CD4-positive, alpha-beta memory T cell (primary cell): Measurements from ENCODE around the gene RTN4R. TPM values are rescaled to one million over a fixed set of nuclear protein-coding genes. Genes with fewer than 3 reads are reported as not detected.
"Not testable (repeated sequence)": the region's sequence is repeated elsewhere in the genome, so short reads cannot be mapped to it uniquely, and the experiment has no call there.

Experiments used
- CTCF ChIA-PET: fragments of 350-600 bp; sonication (Branson Sonifier 250); formaldehyde crosslinking; loops from one replicate; lab custom pipeline; 2021; ENCODE audit warnings: inconsistent platforms; ENCODE audit not compliant: partially characterized antibody; lab: Charles Lee
- POLR2A ChIA-PET: fragments of 350-600 bp; sonication (Branson Sonifier 250); formaldehyde crosslinking; loops from one replicate; lab custom pipeline; 2021; ENCODE audit not compliant: partially characterized antibody; lab: Charles Lee
- DNase-seq, 5 donors: peaks; one replicate each; pipeline versions ENCODE4 v3.0.0 to v3.0.0-alpha.2; 2020 to 2022; ENCODE audit warnings: mixed read lengths in 1 of 5
- H3K27ac ChIP-seq: one replicate; pipeline ENCODE4 v1.7.0; 2013; ENCODE audit warnings: low read depth, low read length
- H3K27me3 ChIP-seq: 2 replicates; pipeline ENCODE4 v1.7.0; 2013; ENCODE audit warnings: mild to moderate bottlenecking, low read length, moderate library complexity; ENCODE audit not compliant: insufficient read depth
- H3K36me3 ChIP-seq: 2 replicates; pipeline ENCODE4 v1.7.0; 2013; ENCODE audit warnings: mild to moderate bottlenecking, low read length, moderate library complexity; ENCODE audit not compliant: insufficient read depth
- H3K4me1 ChIP-seq: 2 replicates; pipeline ENCODE4 v1.7.0; 2013; ENCODE audit warnings: mild to moderate bottlenecking, low read length, moderate library complexity; ENCODE audit not compliant: insufficient read depth
- H3K4me3 ChIP-seq, 2 donors: one replicate each; pipeline ENCODE4 v1.7.0; 2013; ENCODE audit warnings: low read length in 2 of 2, mild to moderate bottlenecking in 1 of 2
- H3K9me3 ChIP-seq, 2 donors: one replicate each; pipeline ENCODE4 v1.7.0; 2013; ENCODE audit warnings: low read length in 2 of 2, control low read depth in 1 of 2; ENCODE audit not compliant: control insufficient read depth in 1 of 2
- H3K27ac Mint-ChIP-seq, 7 donors: one replicate each; pipeline ENCODE4 v1.8.0; 2020 to 2021; ENCODE audit warnings: mixed read lengths in 7 of 7, mild to moderate bottlenecking in 6 of 7, inconsistent platforms in 3 of 7, moderate library complexity in 3 of 7
- H3K27me3 Mint-ChIP-seq, 2 donors: one replicate each; pipeline ENCODE4 v1.8.0; 2020 to 2021; ENCODE audit warnings: mixed read lengths in 2 of 2
- H3K36me3 Mint-ChIP-seq, 2 donors: one replicate each; pipeline ENCODE4 v1.8.0; 2020 to 2021; ENCODE audit warnings: mixed read lengths in 2 of 2, inconsistent platforms in 1 of 2, mild to moderate bottlenecking in 1 of 2
- H3K4me1 Mint-ChIP-seq, 4 donors: one replicate each; pipeline ENCODE4 v1.8.0; 2020 to 2021; ENCODE audit warnings: mixed read lengths in 4 of 4, mild to moderate bottlenecking in 1 of 4
- H3K4me3 Mint-ChIP-seq, 8 donors: one replicate each; pipeline ENCODE4 v1.8.0; 2020 to 2021; ENCODE audit warnings: mixed read lengths in 8 of 8, mild to moderate bottlenecking in 7 of 8, moderate library complexity in 6 of 8, inconsistent platforms in 3 of 8
- H3K9me3 Mint-ChIP-seq, 8 donors: one replicate each; pipeline ENCODE4 v1.8.0; 2020 to 2021; ENCODE audit warnings: mixed read lengths in 8 of 8, mild to moderate bottlenecking in 5 of 8, inconsistent platforms in 3 of 8, moderate library complexity in 1 of 8
- intact Hi-C: fragments of 100-400 bp; cut with micrococcal nuclease; formaldehyde crosslinking; loops from one replicate; pipeline ENCODE4 v1.15.1; 2023
- polyA plus RNA-seq, 2 donors: library from polyadenylated mRNA; unstranded; fragments of 300-500 nt; fragmentation: Illumina TruSeq; gene quantifications; one replicate each; pipeline ENCODE4 v1.2.3, GENCODE V29; 2021
- total RNA-seq, 2 experiments: library from RNA; stranded (reverse); gene quantifications; one replicate each; pipeline ENCODE4 v1.2.3, GENCODE V29; 2021

The RTN4R gene
- total and polyA plus RNA-seq, 4 experiments from 2014 or later, result 1.7 to 6.3 (median 2.4) TPM

GRCh38 chr22:20308806-20309650, 40.9 kb upstream of the RTN4R start:
- H3K4me3 ChIP-seq, H3K9me3 Mint-ChIP-seq, H3K9me3 ChIP-seq, H3K4me3 Mint-ChIP-seq, H3K36me3 Mint-ChIP-seq, H3K4me1 ChIP-seq, DNase-seq, H3K27ac ChIP-seq, intact Hi-C loops, CTCF ChIA-PET, H3K36me3 ChIP-seq, H3K27me3 ChIP-seq, H3K27me3 Mint-ChIP-seq, H3K4me1 Mint-ChIP-seq: not testable (repeated sequence)
- H3K27ac Mint-ChIP-seq, result peak overlapping the region in 1 of 7 donors; percentile 23
- POLR2A ChIA-PET, result interaction anchor here (0.6 kb wide), 1 partner anchor 16 kb away, joined by 3 read pairs; no protein-coding TSS in a partner anchor

GRCh38 chr22:20307448-20308447, 39.6 kb upstream of the RTN4R start:
- H3K27ac Mint-ChIP-seq, H3K4me1 Mint-ChIP-seq, H3K36me3 ChIP-seq, H3K4me1 ChIP-seq, DNase-seq, intact Hi-C loops, H3K36me3 Mint-ChIP-seq, H3K9me3 Mint-ChIP-seq, H3K4me3 ChIP-seq, H3K9me3 ChIP-seq, H3K27ac ChIP-seq, POLR2A ChIA-PET, H3K27me3 ChIP-seq, H3K27me3 Mint-ChIP-seq: not testable (repeated sequence)
- H3K4me3 Mint-ChIP-seq, result peak overlapping the region in 3 of 8 donors; percentile 21 to 34 (median 21)
- CTCF ChIA-PET, result interaction anchor here (2.2 kb wide), 1 partner anchor 10 kb away, joined by 5 read pairs; no protein-coding TSS in a partner anchor

GRCh38 chr22:20306646-20307447, 38.7 kb upstream of the RTN4R start:
- H3K4me1 Mint-ChIP-seq, H3K9me3 Mint-ChIP-seq, H3K36me3 Mint-ChIP-seq, H3K27me3 ChIP-seq, intact Hi-C loops, H3K4me1 ChIP-seq, H3K27ac ChIP-seq, DNase-seq, H3K4me3 ChIP-seq, H3K27ac Mint-ChIP-seq, H3K36me3 ChIP-seq, H3K9me3 ChIP-seq, H3K27me3 Mint-ChIP-seq: not testable (repeated sequence)
- CTCF ChIA-PET, result interaction anchor here (2.2 kb wide), 1 partner anchor 11 kb away, joined by 5 read pairs; no protein-coding TSS in a partner anchor
- POLR2A ChIA-PET, result interaction anchor here (1.1 to 1.2 kb wide), 2 partner anchors 12 to 13 kb away, joined by 3 read pairs; partner anchors contain the start of gene DGCR6L
- H3K4me3 Mint-ChIP-seq, result peak overlapping the region in 3 of 8 donors; percentile 7 to 34 (median 21)

GRCh38 chr22:20305894-20306645, 38.0 kb upstream of the RTN4R start:
- no peak overlapping the region for H3K4me3 Mint-ChIP-seq

GRCh38 chr22:20305230-20305893, 37.2 kb upstream of the RTN4R start:
- H3K27ac Mint-ChIP-seq, intact Hi-C loops, DNase-seq, H3K4me1 ChIP-seq, H3K27me3 Mint-ChIP-seq, H3K4me3 ChIP-seq, CTCF ChIA-PET, H3K9me3 Mint-ChIP-seq, H3K9me3 ChIP-seq, H3K4me1 Mint-ChIP-seq, H3K36me3 Mint-ChIP-seq, H3K27me3 ChIP-seq, H3K27ac ChIP-seq, H3K36me3 ChIP-seq, H3K4me3 Mint-ChIP-seq: not testable (repeated sequence)
- POLR2A ChIA-PET, result interaction anchor here (1.2 kb wide), 1 partner anchor 13 kb away, joined by 3 read pairs; no protein-coding TSS in a partner anchor

More at GRCh38 chr22:20305894-20306645, 38.0 kb upstream of the RTN4R start:
- Histone ChIP-seq H3K4me3 (no peak overlapping the region), H3K27me3 (no peaks in the 10 kb centered on the region), H3K27ac (no peak overlapping the region), H3K4me1 (no peaks in the 10 kb centered on the region), H3K9me3 (no peaks in the 10 kb centered on the region), H3K36me3 (no peaks in the 10 kb centered on the region)
- H3K27me3 Mint-ChIP-seq, result peaks cover 0 to 3% of the 10 kb centered on the region in 2 donors
- ChIA-PET POLR2A (interaction anchor here (1.1 to 1.2 kb wide), 2 partner anchors 13 to 14 kb away, joined by 3 read pairs; partner anchors contain the start of gene DGCR6L), CTCF (interaction anchor here (2.2 kb wide), 1 partner anchor 11 kb away, joined by 5 read pairs; no protein-coding TSS in a partner anchor)
- intact Hi-C loops, result no loop called here
- H3K27ac Mint-ChIP-seq, result peak overlapping the region in 2 of 7 donors; percentile 17 to 66
- H3K9me3 Mint-ChIP-seq, result no peaks in the 10 kb centered on the region
- no peaks in the 10 kb centered on the region for H3K36me3 Mint-ChIP-seq
- peaks cover 0 to 5% (median under 1%) of the 10 kb centered on the region in 4 donors for H3K4me1 Mint-ChIP-seq
- DNase-seq, result no peak

- POLR2A ChIA-PET, result no interaction called here
- no peaks in the 10 kb centered on the region for H3K9me3 ChIP-seq
- Mint-ChIP-seq H3K36me3 (no peaks in the 10 kb centered on the region), H3K27ac (no peak overlapping the region), H3K27me3 (peaks cover 0 to 3% of the 10 kb centered on the region in 2 donors), H3K9me3 (no peaks in the 10 kb centered on the region), H3K4me1 (peaks cover 0 to 10% (median 4%) of the 10 kb centered on the region in 4 donors), H3K4me3 (no peak overlapping the region)
- H3K4me1 ChIP-seq, result peaks cover 6% of the 10 kb centered on the region
- no peak overlapping the region for H3K4me3 ChIP-seq
- no peaks in the 10 kb centered on the region for H3K36me3 ChIP-seq
- CTCF ChIA-PET, result no interaction called here
- no peak for DNase-seq
- no peak overlapping the region for H3K27ac ChIP-seq
- intact Hi-C loops, result no loop called here
- H3K27me3 ChIP-seq, result no peaks in the 10 kb centered on the region
Measured at GRCh38 chr22:20304646-20305045, 36.5 kb upstream of the RTN4R start.
